DND-41 (cell line): ENCODE data around the gene CEP126.

Source experiments
- ATAC-seq: fragments of 200-7000 bp; cut with Tn5 transposase; 3 replicates; pipeline ENCODE4 v1.9.1; 2021; ENCODE audit warnings: low read depth; ENCODE audit not compliant: insufficient read depth
- DNase-seq: peaks from one replicate; pipeline ENCODE4 v3.0.0-alpha.2; 2020
- H2AFZ ChIP-seq: 2 replicates; pipeline ENCODE4 v1.6.0; 2012; ENCODE audit warnings: low read depth, low read length
- H3K27ac ChIP-seq: 2 replicates; pipeline ENCODE4 v1.5.1; 2012; ENCODE audit warnings: low read length, inconsistent platforms
- H3K27me3 ChIP-seq: fragments of 200-600 bp; sonication (generic); 2 replicates; pipeline ENCODE4 v1.6.0; 2012; ENCODE audit warnings: low read length, mild to moderate bottlenecking, inconsistent platforms; ENCODE audit not compliant: insufficient read depth, poor library complexity
- H3K36me3 ChIP-seq: 2 replicates; pipeline ENCODE4 v1.5.1; 2012; ENCODE audit warnings: low read length, inconsistent platforms; ENCODE audit not compliant: insufficient read depth
- H3K4me1 ChIP-seq: 2 replicates; pipeline ENCODE4 v1.5.1; 2012; ENCODE audit warnings: mild to moderate bottlenecking, low read length; ENCODE audit not compliant: insufficient read depth
- H3K4me2 ChIP-seq: 2 replicates; pipeline ENCODE4 v1.6.0; 2012; ENCODE audit warnings: mild to moderate bottlenecking, moderate library complexity, low read length, inconsistent platforms; ENCODE audit not compliant: insufficient read depth
- H3K4me3 ChIP-seq, 2 experiments: fragments of 200-600 bp in 1 of 2; shearing (Covaris generic) in 1 of 2; 2 replicates each; pipeline ENCODE4 v1.5.1; 2012 to 2016; ENCODE audit warnings: inconsistent platforms in 2 of 2, low read length in 2 of 2, mild to moderate bottlenecking in 2 of 2, low read depth in 1 of 2, moderate library complexity in 1 of 2
- H3K79me2 ChIP-seq: 2 replicates; pipeline ENCODE4 v1.6.0; 2012; ENCODE audit warnings: low read length, inconsistent platforms; ENCODE audit not compliant: insufficient read depth
- H3K9ac ChIP-seq: 2 replicates; pipeline ENCODE4 v1.6.0; 2012; ENCODE audit warnings: low read depth, mild to moderate bottlenecking, inconsistent platforms, low read length, moderate library complexity
- H3K9me3 ChIP-seq: 2 replicates; pipeline ENCODE4 v1.5.1; 2012; ENCODE audit warnings: low read length, moderate library complexity, mild to moderate bottlenecking, inconsistent platforms; ENCODE audit not compliant: insufficient read depth, severe bottlenecking
- H4K20me1 ChIP-seq: 2 replicates; pipeline ENCODE4 v1.6.0; 2012; ENCODE audit warnings: low read length; ENCODE audit not compliant: insufficient read depth
- CTCF ChIP-seq: IDR thresholded peaks from 2 replicates; pipeline ENCODE4 v1.5.1; 2012; ENCODE audit warnings: borderline replicate concordance, low read length, moderate library complexity, mild to moderate bottlenecking; ENCODE audit not compliant: poor library complexity, severe bottlenecking; ENCODE audit errors: extremely low read depth
- EZH2 ChIP-seq: IDR thresholded peaks from 3 replicates; pipeline ENCODE4 v1.6.1; 2012; ENCODE audit warnings: borderline replicate concordance, low read depth, mild to moderate bottlenecking, moderate library complexity, low read length, inconsistent platforms; ENCODE audit not compliant: severe bottlenecking

Gene CEP126

GRCh38 chr11:102047305-102047924, 132.6 kb downstream of the CEP126 start, which contains the start of gene CFAP300:
CFAP300 (plus strand) TSS chr11:102047437; CDS start chr11:102047471, 34 bp downstream.
- no peaks in the 10 kb centered on the region for H3K79me2 ChIP-seq
- no peak within 1 kb of the TSS for H3K27ac ChIP-seq
- ATAC-seq (no peak), DNase-seq (no peak)
- no peak within 1 kb of the TSS for H3K4me2 ChIP-seq
- H3K4me3 ChIP-seq, result no peak within 1 kb of the TSS
- no peak within 1 kb of the TSS for H2AFZ ChIP-seq
- no peaks in the 10 kb centered on the region for H3K4me1 ChIP-seq
- no peak within 1 kb of the TSS for H3K9ac ChIP-seq
- H3K27me3 ChIP-seq, result no peaks in the 10 kb centered on the region
- no peaks in the 10 kb centered on the region for H3K36me3 ChIP-seq
- H4K20me1 ChIP-seq, result no peaks in the 10 kb centered on the region
- H3K9me3 ChIP-seq, result no peaks in the 10 kb centered on the region
- TF ChIP-seq EZH2 (no peak), CTCF (no peak)
